Endothelial cell of umbilical vein (primary cell): ENCODE data around the gene MCU.

Experiments used
- CTCF ChIP-seq, 2 donors: IDR thresholded peaks; 1 replicate in 1 of 2; 2 replicates in 1 of 2; pipeline ENCODE4 v1.5.1; 2011; ENCODE audit warnings: low read length in 2 of 2, mild to moderate bottlenecking in 2 of 2, moderate library complexity in 2 of 2, control low read depth in 1 of 2, inconsistent platforms in 1 of 2, low read depth in 1 of 2; ENCODE audit not compliant: insufficient read depth in 1 of 2; ENCODE audit errors: extremely low read depth in 1 of 2
- EZH2 ChIP-seq: IDR thresholded peaks from 2 replicates; pipeline ENCODE4 v1.6.1; 2012; ENCODE audit warnings: borderline replicate concordance, low read depth, mild to moderate bottlenecking, moderate library complexity, low read length, inconsistent platforms; ENCODE audit not compliant: severe bottlenecking
- GATA2 ChIP-seq: IDR thresholded peaks from 2 replicates; pipeline ENCODE4 v1.7.0; 2011; ENCODE audit warnings: low read depth, mild to moderate bottlenecking, moderate library complexity, mixed read lengths, low read length; ENCODE audit not compliant: insufficient read length, insufficient read depth
- JUN ChIP-seq: IDR thresholded peaks from 2 replicates; pipeline ENCODE4 v1.6.1; 2011; ENCODE audit warnings: borderline replicate concordance, low read depth; ENCODE audit not compliant: insufficient read length, insufficient read depth
- MAX ChIP-seq: IDR thresholded peaks from 2 replicates; pipeline ENCODE4 v1.6.1; 2011; ENCODE audit not compliant: insufficient read depth, insufficient read length
- MYC ChIP-seq: IDR thresholded peaks from one replicate; pipeline ENCODE4 v1.6.1; 2011; ENCODE audit warnings: mild to moderate bottlenecking, low read depth, low read length
- POLR2A ChIP-seq: IDR thresholded peaks from 2 replicates; pipeline ENCODE4 v1.6.1; 2012; ENCODE audit warnings: low read depth, mild to moderate bottlenecking, control low read depth, low read length
- POLR2AphosphoS5 ChIP-seq: IDR thresholded peaks from 2 replicates; pipeline ENCODE4 v1.6.1; 2012; ENCODE audit warnings: low read depth, mild to moderate bottlenecking, control low read depth, low read length, moderate library complexity; ENCODE audit not compliant: insufficient read depth

DNA sequence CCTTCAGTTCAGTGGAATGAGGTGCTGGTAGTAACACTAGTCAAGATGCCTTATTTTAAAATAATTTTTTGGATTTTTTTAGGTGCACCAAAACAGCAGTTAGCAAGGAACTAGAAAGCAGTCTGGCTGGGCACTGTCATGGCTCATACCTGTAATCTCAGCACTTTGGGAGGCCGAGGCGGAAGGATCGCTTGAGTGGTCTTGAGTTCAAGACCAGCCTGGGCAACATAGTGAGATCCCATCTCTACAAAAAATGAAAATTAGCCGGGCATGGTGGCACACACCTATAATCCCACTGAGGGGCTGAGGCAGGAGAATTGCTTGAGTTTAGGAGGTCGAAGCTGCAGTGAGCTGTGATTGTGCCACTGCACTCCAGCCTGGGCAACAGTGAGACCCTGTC lies 236.9 kb downstream of the MCU start:
- TF ChIP-seq CTCF (IDR thresholded peaks at IDR 0.05; ENCODE audit: extremely low read depth in 1 of 2, insufficient read depth in 1 of 2, low read depth in 1 of 2, low read length in 2 of 2) (no peak), EZH2 (no peak), POLR2A (no peak), JUN (no peak), POLR2AphosphoS5 (no peak), GATA2 (no peak), MAX (no peak), MYC (no peak)
